HepG2 (cell line): Measurements from ENCODE around the gene WARS2. TPM values are rescaled to one million over a fixed set of nuclear protein-coding genes. Genes with fewer than 3 reads are reported as not detected.

Experiments
- ATAC-seq: fragments of 200-7000 bp; cut with Tn5 transposase; 3 replicates; pipeline ENCODE4 v1.9.1; 2020; ENCODE audit warnings: mild to moderate bottlenecking, moderate library complexity
- BruUV-seq: library from RNA; stranded (reverse); fragments of 400-500 nt; replicated peaks from 2 replicates; lab custom pipeline; 2021; lab: Mats Ljungman, UMichigan
- CTCF ChIA-PET: fragments of 300-600 bp; formaldehyde crosslinking; extraction: SDS; loops from one replicate; lab custom pipeline; 2021; ENCODE audit warnings: low total read pairs, inconsistent platforms, low intra/inter-chr PET ratio; lab: Yijun Ruan, JAX
- POLR2A ChIA-PET: fragments of 350-600 bp; sonication (Branson Sonifier 250); formaldehyde crosslinking; loops from one replicate; lab custom pipeline; 2020; ENCODE audit warnings: antibody characterized with exemption, inconsistent platforms; lab: Yijun Ruan, JAX
- DNase-seq: peaks from one replicate; pipeline ENCODE4 v3.0.0-alpha.2; 2015; ENCODE audit warnings: low spot score
- FAIRE-seq: peaks from 3 replicates; lab custom pipeline; 2011; peaks lifted over from hg19 to GRCh38; lab: Jason Lieb, UNC
- H2AFZ ChIP-seq: one replicate; pipeline ENCODE4 v1.6.1; 2011; ENCODE audit warnings: low read length, inconsistent platforms
- H3K27ac ChIP-seq: fragments of 300-600 bp; 3 replicates; pipeline ENCODE4 v1.8.0; 2011; ENCODE audit warnings: mixed run types, mild to moderate bottlenecking, mixed read lengths, low read length, inconsistent platforms; ENCODE audit not compliant: insufficient read depth; ENCODE audit errors: extremely low read length
- H3K27me3 ChIP-seq, 2 experiments: fragments of 200-600 bp in 1 of 2; 2 replicates in 1 of 2; 3 replicates in 1 of 2; pipeline versions ENCODE4 v1.6.0 to v1.8.0; 2011; ENCODE audit warnings: low read length in 2 of 2, mild to moderate bottlenecking in 2 of 2, moderate library complexity in 2 of 2, inconsistent platforms in 1 of 2; ENCODE audit not compliant: insufficient read depth in 2 of 2, control insufficient read depth in 1 of 2
- H3K36me3 ChIP-seq, 2 experiments: fragments of 200-600 bp in 1 of 2; replicated peaks in 1 of 2; 2 replicates in 1 of 2; 3 replicates in 1 of 2; pipeline versions ENCODE4 v1.5.1 to v1.8.0; 2011; ENCODE audit warnings: low read length in 2 of 2, inconsistent platforms in 1 of 2; ENCODE audit not compliant: insufficient read depth in 2 of 2, control insufficient read depth in 1 of 2
- H3K4me1 ChIP-seq: 2 replicates; pipeline ENCODE4 v1.5.1; 2012; ENCODE audit warnings: low read length, inconsistent platforms; ENCODE audit not compliant: insufficient read depth
- H3K4me2 ChIP-seq: 2 replicates; pipeline ENCODE4 v1.6.0; 2011; ENCODE audit warnings: low read depth, low read length, inconsistent platforms
- H3K4me3 ChIP-seq, 3 experiments: fragments of 200-600 bp in 1 of 3; sonication (generic), shearing (Covaris generic) in 1 of 3; replicated peaks in 1 of 3; 2 replicates each; pipeline ENCODE4 v1.5.1; 2011 to 2016; ENCODE audit warnings: low read length in 3 of 3, inconsistent platforms in 2 of 3, low read depth in 2 of 3, mild to moderate bottlenecking in 2 of 3, control low read depth in 1 of 3, mixed read lengths in 1 of 3; ENCODE audit not compliant: insufficient read depth in 1 of 3
- H3K79me2 ChIP-seq: one replicate; pipeline ENCODE4 v1.6.1; 2011; ENCODE audit warnings: low read length, inconsistent platforms; ENCODE audit not compliant: insufficient read depth
- H3K9ac ChIP-seq: 2 replicates; pipeline ENCODE4 v1.6.0; 2011; ENCODE audit warnings: mild to moderate bottlenecking, low read depth, low read length, inconsistent platforms; ENCODE audit not compliant: insufficient read depth
- H3K9me3 ChIP-seq: 2 replicates; pipeline ENCODE4 v1.5.1; 2012; ENCODE audit warnings: mild to moderate bottlenecking, low read length
- H4K20me1 ChIP-seq: 2 replicates; pipeline ENCODE4 v1.6.0; 2011; ENCODE audit warnings: inconsistent platforms, mild to moderate bottlenecking, low read length, moderate library complexity; ENCODE audit not compliant: insufficient read depth
- HDAC1 ChIP-seq: sonication (generic); formaldehyde crosslinking; IDR thresholded peaks from 2 replicates; pipeline ENCODE4 v1.5.1; 2020; ENCODE audit warnings: mild to moderate bottlenecking, missing genetic modification reagents
- REPIN1 ChIP-seq: sonication (generic); formaldehyde crosslinking; IDR thresholded peaks from 2 replicates; pipeline ENCODE4 v1.8.0; 2022; ENCODE audit warnings: missing genetic modification reagents, low read depth, mild to moderate bottlenecking, borderline replicate concordance
- SUZ12 ChIP-seq: fragments of 150-350 bp; IDR thresholded peaks from 2 replicates; pipeline ENCODE4 v1.6.1; 2014; ENCODE audit warnings: low read depth, low read length
- ZBTB7B ChIP-seq: sonication (generic); formaldehyde crosslinking; IDR thresholded peaks from 2 replicates; pipeline ENCODE4 v1.4.0; 2020; ENCODE audit warnings: missing genetic modification reagents
- WGBS: methylation state at CpG from one replicate; pipeline ENCODE4 v1.1.6; 2017; ENCODE audit warnings: low lambda C conversion rate; 5-methylcytosine and 5-hydroxymethylcytosine counted together
- in situ Hi-C: cut with HindIII; loops from 2 replicates; pipeline ENCODE4 v1.10.0; 2017; ENCODE audit warnings: low pct_unique_long_range_greater_than_20kb; ENCODE audit not compliant: extremely low pct_ligation_motif_present
- intact Hi-C: fragments of 100-400 bp; cut with micrococcal nuclease; formaldehyde crosslinking; loops from one replicate; pipeline ENCODE4 v1.10.0; 2022; ENCODE audit not compliant: unreplicated experiment
- polyA plus RNA-seq, 8 experiments: library from polyadenylated mRNA; depleted of rRNA in 3 of 8; stranded (reverse) in 7 of 8; unstranded in 1 of 8; fragments of >200 nt; fragmentation: Illumina TruSeq in 4 of 8; extraction: Trizol in 4 of 8; gene quantifications; 2 replicates each; pipeline versions ENCODE4 v1.2.1 to v1.2.3, GENCODE V29; 2011 to 2016; ENCODE audit warnings: low read depth in 4 of 8, missing spikeins in 1 of 8, mixed read lengths in 1 of 8; ENCODE audit not compliant: insufficient read depth in 1 of 8
- total RNA-seq, 5 experiments: library from RNA; depleted of rRNA; stranded (reverse); fragments of >200 nt; fragmentation: Illumina TruSeq; extraction: Trizol; gene quantifications; 2 replicates each; pipeline ENCODE4 v1.2.3, GENCODE V29; 2016; ENCODE audit warnings: low read depth in 1 of 5
- TF ChIP-seq, protein P1 (sequence below): sonication (generic); formaldehyde crosslinking; IDR thresholded peaks from 2 replicates; pipeline ENCODE4 v1.4.0; 2020; ENCODE audit warnings: mild to moderate bottlenecking, missing genetic modification reagents, borderline replicate concordance
- TF ChIP-seq, protein P2 (sequence below): sonication (generic); formaldehyde crosslinking; IDR thresholded peaks from 2 replicates; pipeline ENCODE4 v1.4.0; 2020; ENCODE audit warnings: missing genetic modification reagents, low read depth, mild to moderate bottlenecking, borderline replicate concordance

WARS2 gene
- total and polyA plus RNA-seq, 2 of the 13 experiments (the other 11 are each of a cell fraction or from before 2014, with no cell fraction given) = 12.4 to 18.8 TPM

DNA sequence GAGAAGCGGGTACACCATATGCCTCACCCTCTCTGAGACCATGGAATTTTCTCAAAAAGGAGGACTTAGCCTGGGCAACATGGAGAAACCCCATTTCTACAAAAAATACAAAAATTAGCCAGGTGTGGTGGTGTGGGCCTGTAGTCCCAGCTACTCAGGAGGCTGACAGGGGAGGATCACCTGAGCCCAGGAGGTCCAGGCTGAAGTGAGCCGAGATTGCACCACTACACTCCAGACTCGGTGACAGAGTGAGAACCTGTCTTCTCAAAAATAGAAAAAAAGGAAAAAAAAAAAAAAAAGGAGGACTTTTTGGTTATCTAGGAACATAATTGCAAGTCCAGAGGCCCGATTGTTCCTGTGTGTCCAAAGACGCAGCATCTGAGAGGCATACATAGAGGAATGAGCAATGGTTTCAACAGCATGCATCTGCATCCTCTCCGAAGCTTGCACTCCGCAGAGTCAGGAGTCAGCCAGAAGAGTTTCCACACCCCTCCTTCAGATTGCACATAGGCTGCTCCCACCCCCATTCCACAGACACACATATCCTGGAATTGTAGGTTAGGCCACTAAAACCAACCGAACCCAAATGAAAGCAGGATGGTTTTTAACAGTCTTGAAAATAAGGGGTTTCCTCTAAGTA, 149.8 kb downstream of the WARS2 start:
- H2AFZ ChIP-seq = no peak overlapping the region
- no peaks in the 10 kb centered on the region for H3K27me3 ChIP-seq
- no peak overlapping the region for H3K9ac ChIP-seq
- POLR2A ChIA-PET = no interaction called here
- no peaks in the 10 kb centered on the region for H4K20me1 ChIP-seq
- H3K4me1 ChIP-seq = no peaks in the 10 kb centered on the region
- 74% methylated on average over 8 of the region's 8 CpGs for WGBS
- CTCF ChIA-PET = no interaction called here
- intact Hi-C loops (no loop called here), in situ Hi-C loops (no loop called here)
- DNase-seq (no peak), FAIRE-seq (no peak)
- no peaks in the 10 kb centered on the region for H3K9me3 ChIP-seq
- H3K36me3 ChIP-seq = no peaks in the 10 kb centered on the region
- no peak overlapping the region for H3K4me2 ChIP-seq
- no peak overlapping the region for H3K27ac ChIP-seq
- no peak for TF ChIP-seq ZBTB7B (CRISPR knock-in tag)
- TF ChIP-seq, all 625 proteins: peak for 0
- no TSS peak for BruUV-seq
- ATAC-seq = no peak
- H3K79me2 ChIP-seq = no peaks in the 10 kb centered on the region
- H3K4me3 ChIP-seq = no peak overlapping the region

DNA sequence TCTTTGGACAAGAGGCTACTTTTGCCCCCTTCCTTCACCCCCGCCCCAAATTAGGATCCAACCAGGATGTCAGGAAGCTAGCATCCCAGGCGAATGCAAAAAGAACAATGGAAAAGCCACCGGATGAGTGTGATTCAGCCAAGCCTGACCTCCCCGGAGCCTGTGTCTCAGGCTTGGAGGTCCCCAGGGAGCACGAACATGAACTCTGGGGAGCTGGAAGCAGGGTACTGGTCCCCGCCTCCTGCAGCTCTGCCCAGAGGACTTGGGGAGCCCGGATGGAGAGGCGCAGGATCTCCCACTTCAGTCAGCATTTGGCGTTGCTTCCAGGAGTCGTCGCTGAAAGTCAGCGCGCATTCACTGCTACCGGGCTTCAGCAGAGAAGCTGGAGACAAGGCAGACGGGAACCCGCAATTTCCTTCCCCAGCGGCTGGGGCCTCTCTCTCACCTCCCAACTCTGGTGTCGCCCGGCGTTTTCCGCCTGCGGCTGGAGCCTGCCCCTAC, 150.5 kb downstream of the WARS2 start:
- FAIRE-seq (no peak), ATAC-seq (no peak), DNase-seq (no peak)
- H3K9me3 ChIP-seq = no peaks in the 10 kb centered on the region
- intact Hi-C loops (no loop called here), in situ Hi-C loops (no loop called here)
- no peaks in the 10 kb centered on the region for H3K4me1 ChIP-seq
- no peak overlapping the region for H2AFZ ChIP-seq
- 82% methylated on average over 14 of the region's 22 CpGs for WGBS
- TF ChIP-seq HDAC1 (CRISPR knock-in tag) = no peak
- no peak for TF ChIP-seq REPIN1 (CRISPR knock-in tag)
- TF ChIP-seq, protein P1, sequence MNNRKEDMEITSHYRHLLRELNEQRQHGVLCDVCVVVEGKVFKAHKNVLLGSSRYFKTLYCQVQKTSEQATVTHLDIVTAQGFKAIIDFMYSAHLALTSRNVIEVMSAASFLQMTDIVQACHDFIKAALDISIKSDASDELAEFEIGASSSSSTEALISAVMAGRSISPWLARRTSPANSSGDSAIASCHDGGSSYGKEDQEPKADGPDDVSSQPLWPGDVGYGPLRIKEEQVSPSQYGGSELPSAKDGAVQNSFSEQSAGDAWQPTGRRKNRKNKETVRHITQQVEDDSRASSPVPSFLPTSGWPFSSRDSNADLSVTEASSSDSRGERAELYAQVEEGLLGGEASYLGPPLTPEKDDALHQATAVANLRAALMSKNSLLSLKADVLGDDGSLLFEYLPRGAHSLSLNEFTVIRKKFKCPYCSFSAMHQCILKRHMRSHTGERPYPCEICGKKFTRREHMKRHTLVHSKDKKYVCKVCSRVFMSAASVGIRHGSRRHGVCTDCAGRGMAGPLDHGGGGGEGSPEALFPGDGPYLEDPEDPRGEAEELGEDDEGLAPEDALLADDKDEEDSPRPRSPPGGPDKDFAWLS (CRISPR knock-in tag) = no peak
- TF ChIP-seq, protein P2, sequence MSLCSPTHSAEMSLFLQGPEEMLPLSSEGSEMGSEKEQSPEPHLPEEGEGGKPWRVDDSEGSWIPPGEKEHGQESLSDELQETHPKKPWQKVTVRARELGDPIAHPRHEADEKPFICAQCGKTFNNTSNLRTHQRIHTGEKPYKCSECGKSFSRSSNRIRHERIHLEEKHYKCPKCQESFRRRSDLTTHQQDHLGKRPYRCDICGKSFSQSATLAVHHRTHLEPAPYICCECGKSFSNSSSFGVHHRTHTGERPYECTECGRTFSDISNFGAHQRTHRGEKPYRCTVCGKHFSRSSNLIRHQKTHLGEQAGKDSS (CRISPR knock-in tag) = no peak
- TF ChIP-seq SUZ12 = no peak
- H3K9ac ChIP-seq = no peak overlapping the region
- BruUV-seq = no TSS peak
- no peaks in the 10 kb centered on the region for H4K20me1 ChIP-seq
- H3K27me3 ChIP-seq = no peaks in the 10 kb centered on the region
- ChIA-PET CTCF (no interaction called here), POLR2A (no interaction called here)
- no peak overlapping the region for H3K4me3 ChIP-seq
- no peaks in the 10 kb centered on the region for H3K36me3 ChIP-seq
- H3K27ac ChIP-seq = no peak overlapping the region
- H3K4me2 ChIP-seq = no peak overlapping the region
- no peaks in the 10 kb centered on the region for H3K79me2 ChIP-seq
